Hepatocyte (in vitro differentiated cells): ENCODE data around the gene SLC2A10. TPM values are rescaled to one million over a fixed set of nuclear protein-coding genes. Genes with fewer than 3 reads are reported as not detected.
A peak's percentile ranks its signal among the peaks of the same experiment; 100 is the strongest.

Experiments
- DNase-seq: peaks from one replicate; pipeline ENCODE4 v3.0.0-alpha.2; 2016; ENCODE audit warnings: low spot score
- H2AFZ ChIP-seq: fragments of 200-600 bp; sonication (generic); 2 replicates; pipeline ENCODE4 v1.6.0; 2016; ENCODE audit warnings: antibody characterized with exemption, mild to moderate bottlenecking
- H3K27ac ChIP-seq: fragments of 200-600 bp; sonication (generic); 2 replicates; pipeline ENCODE4 v1.5.1; 2016; ENCODE audit warnings: mild to moderate bottlenecking
- H3K27me3 ChIP-seq: fragments of 200-600 bp; sonication (generic); 2 replicates; pipeline ENCODE4 v1.6.1; 2016
- H3K36me3 ChIP-seq: fragments of 200-600 bp; sonication (generic); replicated peaks from 2 replicates; pipeline ENCODE4 v1.5.1; 2016; ENCODE audit warnings: low read depth; ENCODE audit not compliant: insufficient read depth
- H3K4me1 ChIP-seq: fragments of 200-600 bp; sonication (generic); 2 replicates; pipeline ENCODE4 v1.5.1; 2016; ENCODE audit warnings: mild to moderate bottlenecking, moderate library complexity; ENCODE audit not compliant: insufficient read depth
- H3K4me2 ChIP-seq: fragments of 200-600 bp; sonication (generic); 2 replicates; pipeline ENCODE4 v1.6.0; 2016
- H3K4me3 ChIP-seq: fragments of 200-600 bp; sonication (generic); 2 replicates; pipeline ENCODE4 v1.5.1; 2016; ENCODE audit warnings: mild to moderate bottlenecking
- H3K79me2 ChIP-seq: fragments of 200-600 bp; sonication (generic); 2 replicates; pipeline ENCODE4 v1.6.0; 2017; ENCODE audit warnings: mild to moderate bottlenecking
- H3K9me2 ChIP-seq: fragments of 200-600 bp; sonication (generic); replicated peaks from 2 replicates; pipeline ENCODE4 v1.6.0; 2017; ENCODE audit warnings: mild to moderate bottlenecking; ENCODE audit not compliant: insufficient read depth
- H3K9me3 ChIP-seq: fragments of 200-600 bp; sonication (generic); 2 replicates; pipeline ENCODE4 v1.5.1; 2016; ENCODE audit warnings: low read depth, mild to moderate bottlenecking
- H4K20me1 ChIP-seq: fragments of 200-600 bp; sonication (generic); 2 replicates; pipeline ENCODE4 v1.6.0; 2016; ENCODE audit warnings: mild to moderate bottlenecking; ENCODE audit not compliant: insufficient read depth, poor library complexity, severe bottlenecking
- CTCF ChIP-seq: fragments of 200-600 bp; sonication (generic); IDR thresholded peaks from 2 replicates; pipeline ENCODE4 v1.5.1; 2016; ENCODE audit warnings: antibody characterized with exemption, mild to moderate bottlenecking; ENCODE audit not compliant: poor library complexity
- EZH2 ChIP-seq: fragments of 200-600 bp; sonication (generic); IDR thresholded peaks from 2 replicates; pipeline ENCODE4 v1.6.1; 2016; ENCODE audit warnings: antibody characterized with exemption, mild to moderate bottlenecking, borderline replicate concordance
- EZH2phosphoT487 ChIP-seq: fragments of 200-600 bp; sonication (generic); IDR thresholded peaks from one replicate; pipeline ENCODE4 v1.6.1; 2018; ENCODE audit warnings: antibody characterized with exemption, mild to moderate bottlenecking, low read depth, moderate library complexity; ENCODE audit not compliant: unreplicated experiment, severe bottlenecking
- WGBS: methylation state at CpG from one replicate; pipeline ENCODE4 v1.1.6; 2016; ENCODE audit warnings: low lambda C conversion rate; ENCODE audit errors: missing lambda C conversion rate; 5-methylcytosine and 5-hydroxymethylcytosine counted together
- polyA plus RNA-seq: library from polyadenylated mRNA; unstranded; fragments of >200 nt; fragmentation: Nextera tagmentation; extraction: Ambion mirVana; gene quantifications from 2 replicates; pipeline ENCODE4 v1.2.1, GENCODE V29; 2016
- total RNA-seq: library from RNA; depleted of rRNA; stranded (reverse); fragments of >200 nt; gene quantifications from 2 replicates; pipeline ENCODE4 v1.2.3, GENCODE V29; 2014

Gene SLC2A10
- total RNA-seq (23.7 and 37.2 TPM in 2 replicates), polyA plus RNA-seq (23.4 and 28.2 TPM in 2 replicates)

GRCh38 chr20:46709459-46710152 is at the start of gene SLC2A10:
Gene SLC2A10, plus strand, starts transcription at chr20:46709649. Its CDS starts 88 bp downstream, at chr20:46709737.
- WGBS = 5% methylated on average over 17 of the region's 67 CpGs
- Histone ChIP-seq H4K20me1 (no peaks in the 10 kb centered on the region), H3K27ac (peak within 1 kb of the TSS; percentile 97), H3K4me3 (peak within 1 kb of the TSS; percentile 68), H3K9me2 (no peaks in the 10 kb centered on the region), H3K36me3 (no peaks in the 10 kb centered on the region), H3K79me2 (peaks cover 32% of the 10 kb centered on the region), H3K4me1 (peaks cover 26% of the 10 kb centered on the region), H3K27me3 (no peaks in the 10 kb centered on the region), H2AFZ (peak within 1 kb of the TSS; percentile 97), H3K9me3 (no peaks in the 10 kb centered on the region), H3K4me2 (peak within 1 kb of the TSS; percentile 92)
- peak; percentile 86 for DNase-seq
- TF ChIP-seq EZH2 (no peak), EZH2phosphoT487 (no peak), CTCF (no peak)

DNA sequence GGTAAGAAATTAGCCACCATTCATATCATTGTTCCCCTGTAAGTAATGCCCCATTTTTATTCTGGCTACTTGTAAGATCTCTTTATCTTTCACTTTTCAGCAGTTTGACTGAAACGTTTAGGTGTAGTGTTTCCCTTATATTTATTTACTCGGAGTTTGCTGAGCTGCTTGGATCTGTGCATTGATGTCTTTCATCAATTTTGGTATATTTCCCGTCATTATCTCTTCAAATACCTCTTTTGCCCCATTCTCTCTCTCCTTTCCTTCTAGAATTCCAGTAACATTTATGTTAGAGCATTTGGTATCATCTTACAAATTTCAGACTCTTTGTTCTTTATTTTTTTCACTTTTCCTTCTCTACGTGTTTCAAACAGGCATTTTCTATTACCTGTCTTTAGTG is 49.0 kb upstream of the SLC2A10 start:
- H3K4me2 ChIP-seq = no peak overlapping the region
- no peak overlapping the region for H3K27ac ChIP-seq
- no peak for DNase-seq
- TF ChIP-seq CTCF (no peak), EZH2 (no peak), EZH2phosphoT487 (no peak)
- no peaks in the 10 kb centered on the region for H3K4me1 ChIP-seq
- 93% methylated on average over 4 of the region's 4 CpGs for WGBS
- no peaks in the 10 kb centered on the region for H4K20me1 ChIP-seq
- no peaks in the 10 kb centered on the region for H3K36me3 ChIP-seq
- no peak overlapping the region for H3K4me3 ChIP-seq
- no peaks in the 10 kb centered on the region for H3K9me2 ChIP-seq
- H2AFZ ChIP-seq = no peak overlapping the region
- no peaks in the 10 kb centered on the region for H3K27me3 ChIP-seq
- H3K79me2 ChIP-seq = no peaks in the 10 kb centered on the region
- H3K9me3 ChIP-seq = no peaks in the 10 kb centered on the region

DNA sequence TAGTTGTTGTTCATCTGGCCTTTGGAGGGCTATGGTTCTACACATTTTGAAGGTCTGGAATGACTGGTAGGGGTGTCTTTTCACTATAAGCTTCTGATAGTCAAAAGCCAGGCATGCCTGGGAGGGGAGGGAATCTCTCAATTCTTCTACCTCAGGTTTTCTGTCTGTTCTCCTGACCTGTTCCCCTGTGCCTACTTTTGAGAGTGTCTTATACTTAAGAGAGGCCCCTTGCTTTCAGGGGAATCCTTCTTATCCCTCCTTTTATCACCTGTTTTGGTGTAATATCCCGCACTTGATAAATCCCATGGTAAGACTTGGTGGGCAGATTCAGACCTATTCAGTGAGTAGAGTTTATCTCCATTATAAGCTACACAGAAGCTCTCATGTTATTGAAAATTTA is 47.8 kb upstream of the SLC2A10 start:
- no peak for TF ChIP-seq CTCF
- TF ChIP-seq EZH2 = no peak
- TF ChIP-seq EZH2phosphoT487 = no peak
- Histone ChIP-seq H3K27me3 (no peaks in the 10 kb centered on the region), H3K4me3 (no peak overlapping the region), H3K9me3 (no peaks in the 10 kb centered on the region), H3K4me1 (no peaks in the 10 kb centered on the region), H3K79me2 (no peaks in the 10 kb centered on the region), H2AFZ (no peak overlapping the region), H3K9me2 (no peaks in the 10 kb centered on the region), H3K27ac (no peak overlapping the region), H3K4me2 (no peak overlapping the region), H4K20me1 (no peaks in the 10 kb centered on the region), H3K36me3 (no peaks in the 10 kb centered on the region)
- whole genome bisulfite sequencing = 93% methylated on average over 1 of the region's 1 CpG
- DNase-seq = no peak
